ENCODE results near the gene XKR7. TPM values are rescaled to one million over a fixed set of nuclear protein-coding genes. Genes with fewer than 3 reads are reported as not detected.

The XKR7 gene
- total and polyA plus RNA-seq, 10 donors = 0.02 to 0.21 (median 0.08) TPM; not detected in 2

- Histone ChIP-seq H3K4me1 (peaks cover 4 to 20% (median 10%) of the 10 kb centered on the region in 6 donors), H3K9me3 (no peaks in the 10 kb centered on the region), H3K4me3 (no peak overlapping the region), H3K27me3 (replicated peaks in 1 of 7) (peaks cover 0 to 74% (median 20%) of the 10 kb centered on the region in 7 donors), H3K27ac (no peak overlapping the region), H3K36me3 (no peaks in the 10 kb centered on the region)
- intact Hi-C loops (cut with DNase I; ENCODE audit: low total_unique reads) = no loop called here
- WGBS, 5 donors = 47 to 60% (median 51%) methylated on average over 5 of the region's 5 CpGs
- no peak for TF ChIP-seq CTCF (IDR thresholded peaks at IDR 0.05 in 8 of 11, conservative IDR thresholded peaks at IDR 0.05 in 3 of 11)
- no peak for TF ChIP-seq POLR2AphosphoS5 (IDR thresholded peaks at IDR 0.05)
- TF ChIP-seq POLR2A (IDR thresholded peaks at IDR 0.05) = no peak
- DNase-seq = no peak
Measured at GRCh38 chr20:31969991-31970390, 2.0 kb downstream of the XKR7 start.

- Histone ChIP-seq H3K4me1 (peaks cover 4 to 15% (median 9%) of the 10 kb centered on the region in 6 donors), H3K27me3 (replicated peaks in 1 of 7) (peaks cover 0 to 68% (median 5%) of the 10 kb centered on the region in 7 donors), H3K36me3 (no peaks in the 10 kb centered on the region), H3K27ac (no peak overlapping the region), H3K4me3 (no peak overlapping the region), H3K9me3 (no peaks in the 10 kb centered on the region)
- intact Hi-C loops (cut with DNase I; ENCODE audit: low total_unique reads) = no loop called here
- DNase-seq = no peak
- WGBS, 5 donors = 40 to 61% (median 53%) methylated on average over 4 of the region's 4 CpGs
- TF ChIP-seq POLR2A (IDR thresholded peaks at IDR 0.05) = no peak
- TF ChIP-seq POLR2AphosphoS5 (IDR thresholded peaks at IDR 0.05) = no peak
- TF ChIP-seq CTCF (IDR thresholded peaks at IDR 0.05 in 8 of 11, conservative IDR thresholded peaks at IDR 0.05 in 3 of 11) = no peak
Measured at GRCh38 chr20:31972471-31973021, 4.6 kb downstream of the XKR7 start.

GRCh38 chr20:31974296-31974695 lies 6.3 kb downstream of the XKR7 start:
- intact Hi-C loops (cut with DNase I; ENCODE audit: low total_unique reads) = no loop called here
- no peaks in the 10 kb centered on the region for H3K36me3 ChIP-seq
- no peaks in the 10 kb centered on the region for H3K9me3 ChIP-seq
- TF ChIP-seq CTCF (IDR thresholded peaks at IDR 0.05 in 8 of 11, conservative IDR thresholded peaks at IDR 0.05 in 3 of 11) (no peak), POLR2A (IDR thresholded peaks at IDR 0.05) (no peak), POLR2AphosphoS5 (IDR thresholded peaks at IDR 0.05) (no peak)
- peaks cover 0 to 50% (median 0%) of the 10 kb centered on the region in 7 donors for H3K27me3 ChIP-seq (replicated peaks in 1 of 7)
- 85 to 96% (median 95%) methylated on average over 2 of the region's 2 CpGs for WGBS, 5 donors
- no peak for DNase-seq
- no peak overlapping the region for H3K27ac ChIP-seq
- H3K4me3 ChIP-seq = no peak overlapping the region
- H3K4me1 ChIP-seq = no peaks in the 10 kb centered on the region

- H3K4me1 ChIP-seq = no peaks in the 10 kb centered on the region
- H3K4me3 ChIP-seq = no peak overlapping the region
- H3K36me3 ChIP-seq = no peaks in the 10 kb centered on the region
- intact Hi-C loops (cut with DNase I; ENCODE audit: low total_unique reads) = no loop called here
- no peak overlapping the region for H3K27ac ChIP-seq
- H3K27me3 ChIP-seq (replicated peaks in 1 of 7) = peaks cover 0 to 43% (median 0%) of the 10 kb centered on the region in 7 donors
- 41 to 65% (median 46%) methylated on average over 7 to 10 of the region's 10 CpGs for WGBS, 5 donors
- no peak for DNase-seq
- TF ChIP-seq CTCF (IDR thresholded peaks at IDR 0.05 in 8 of 11, conservative IDR thresholded peaks at IDR 0.05 in 3 of 11) (no peak), POLR2A (IDR thresholded peaks at IDR 0.05) (no peak), POLR2AphosphoS5 (IDR thresholded peaks at IDR 0.05) (no peak)
- H3K9me3 ChIP-seq = no peaks in the 10 kb centered on the region
Measured at GRCh38 chr20:31974951-31975487, 7.1 kb downstream of the XKR7 start.

Data from spleen (tissue), 11 donors.